Keratinocyte (primary cell): ENCODE data around the gene LRRN3. TPM values are rescaled to one million over a fixed set of nuclear protein-coding genes. Genes with fewer than 3 reads are reported as not detected.

Experiments
- DNase-seq: peaks from one replicate; pipeline ENCODE4 v3.0.0-alpha.2; 2011; ENCODE audit warnings: low read depth, missing footprints, low spot score
- FAIRE-seq: peaks from 2 replicates; lab custom pipeline; 2011; peaks lifted over from hg19 to GRCh38; lab: Jason Lieb, UNC
- H2AFZ ChIP-seq: 2 replicates; pipeline ENCODE4 v1.6.0; 2012; ENCODE audit warnings: low read length, control low read depth, inconsistent platforms; ENCODE audit not compliant: control insufficient read depth
- H3K27ac ChIP-seq: 2 replicates; pipeline ENCODE4 v1.5.1; 2011; ENCODE audit warnings: low read length; ENCODE audit not compliant: control insufficient read depth, insufficient read depth
- H3K27me3 ChIP-seq: 3 replicates; pipeline ENCODE4 v1.6.0; 2011; ENCODE audit warnings: low read length; ENCODE audit not compliant: control insufficient read depth, insufficient read depth; ENCODE audit errors: extremely low read depth
- H3K36me3 ChIP-seq, 2 experiments: 2 replicates in 1 of 2; 3 replicates in 1 of 2; pipeline ENCODE4 v1.5.1; 2011; ENCODE audit warnings: low read length in 2 of 2, mild to moderate bottlenecking in 1 of 2; ENCODE audit not compliant: control insufficient read depth in 2 of 2, insufficient read depth in 2 of 2; ENCODE audit errors: extremely low read depth in 1 of 2
- H3K4me1 ChIP-seq: 3 replicates; pipeline ENCODE4 v1.5.1; 2011; ENCODE audit warnings: low read length; ENCODE audit not compliant: control insufficient read depth, insufficient read depth; ENCODE audit errors: extremely low read depth
- H3K4me2 ChIP-seq: 3 replicates; pipeline ENCODE4 v1.6.0; 2011; ENCODE audit warnings: low read depth, low read length; ENCODE audit not compliant: control insufficient read depth, insufficient read depth; ENCODE audit errors: extremely low read depth
- H3K4me3 ChIP-seq, 3 experiments: fragments of 200-600 bp in 1 of 3; sonication (generic) in 1 of 3; 2 replicates in 2 of 3; 3 replicates in 1 of 3; pipeline ENCODE4 v1.5.1; 2011 to 2016; ENCODE audit warnings: low read length in 3 of 3, mild to moderate bottlenecking in 3 of 3, control low read depth in 2 of 3, inconsistent platforms in 1 of 3, low read depth in 1 of 3, mixed read lengths in 1 of 3, mixed run types in 1 of 3, moderate library complexity in 1 of 3; ENCODE audit not compliant: control insufficient read depth in 2 of 3, insufficient read depth in 2 of 3; ENCODE audit errors: extremely low read depth in 1 of 3
- H3K79me2 ChIP-seq: 2 replicates; pipeline ENCODE4 v1.6.0; 2012; ENCODE audit warnings: low read length; ENCODE audit not compliant: control insufficient read depth, insufficient read depth
- H3K9ac ChIP-seq: 3 replicates; pipeline ENCODE4 v1.6.0; 2011; ENCODE audit warnings: low read length; ENCODE audit not compliant: control insufficient read depth, insufficient read depth; ENCODE audit errors: extremely low read depth
- H3K9me1 ChIP-seq: 3 replicates; pipeline ENCODE4 v1.6.0; 2011; ENCODE audit warnings: low read length; ENCODE audit not compliant: control insufficient read depth, insufficient read depth; ENCODE audit errors: extremely low read depth
- H3K9me3 ChIP-seq: 2 replicates; pipeline ENCODE4 v1.5.1; 2012; ENCODE audit warnings: low read depth, low read length; ENCODE audit not compliant: control insufficient read depth
- H4K20me1 ChIP-seq: 3 replicates; pipeline ENCODE4 v1.6.0; 2011; ENCODE audit warnings: low read length; ENCODE audit not compliant: control insufficient read depth, insufficient read depth; ENCODE audit errors: extremely low read depth
- CTCF ChIP-seq, 3 experiments: IDR thresholded peaks in 1 of 3; conservative IDR thresholded peaks in 1 of 3; optimal IDR thresholded peaks in 1 of 3; 2 replicates in 2 of 3; 3 replicates in 1 of 3; pipeline versions ENCODE3 to v1.5.1; 2011; ENCODE audit warnings: low read length in 3 of 3, mild to moderate bottlenecking in 3 of 3, moderate library complexity in 2 of 3, control low read depth in 1 of 3, inconsistent platforms in 1 of 3; ENCODE audit not compliant: insufficient read depth in 2 of 3; ENCODE audit errors: extremely low read depth in 1 of 3
- EZH2 ChIP-seq: IDR thresholded peaks from one replicate; pipeline ENCODE4 v1.6.1; 2012; ENCODE audit warnings: inconsistent platforms, mild to moderate bottlenecking, low read length, moderate library complexity
- dilution Hi-C: fragments of 300-500 bp; cut with MboI; formaldehyde crosslinking; loops from one replicate; pipeline ENCODE4 v1.7.0; 2020; ENCODE audit warnings: low sequenced_read_pairs; ENCODE audit not compliant: extremely low pct_ligation_motif_present
- polyA plus RNA-seq, 5 experiments: library from polyadenylated mRNA; depleted of rRNA in 3 of 5; stranded (reverse) in 3 of 5; stranded (forward) in 1 of 5; unstranded in 1 of 5; fragments of >200 nt; gene quantifications; 1 replicate in 1 of 5; 2 replicates in 3 of 5; 3 replicates in 1 of 5; pipeline versions ENCODE4 v1.2.1 to v1.2.3, GENCODE V29; 2011 to 2012; ENCODE audit warnings: missing spikeins in 2 of 5, low read depth in 1 of 5, low replicate concordance in 1 of 5

LRRN3 gene
- polyA plus RNA-seq, 1 donor (not counting 4 experiments of a cell fraction or from before 2014, with no cell fraction given): not detected

GRCh38 chr7:111050875-111051416 is 40.0 kb upstream of the LRRN3 start:
- Histone ChIP-seq H3K4me1 (no peaks in the 10 kb centered on the region), H4K20me1 (no peaks in the 10 kb centered on the region), H3K9me3 (no peaks in the 10 kb centered on the region), H3K79me2 (no peaks in the 10 kb centered on the region), H3K4me2 (no peak overlapping the region), H3K4me3 (no peak overlapping the region), H3K9ac (no peak overlapping the region), H3K9me1 (no peaks in the 10 kb centered on the region), H3K27me3 (no peaks in the 10 kb centered on the region), H2AFZ (no peak overlapping the region), H3K27ac (no peak overlapping the region), H3K36me3 (no peaks in the 10 kb centered on the region)
- TF ChIP-seq CTCF (optimal IDR thresholded peaks at IDR 0.05 in 1 of 3, IDR thresholded peaks at IDR 0.05 in 1 of 3, conservative IDR thresholded peaks at IDR 0.05 in 1 of 3; ENCODE audit: extremely low read depth in 1 of 3, insufficient read depth in 2 of 3, low read length in 3 of 3) (no peak), EZH2 (no peak)
- no peak for FAIRE-seq
- dilution Hi-C loops: no loop called here
- DNase-seq: no peak

- dilution Hi-C loops: no loop called here
- H3K9me3 ChIP-seq: no peaks in the 10 kb centered on the region
- no peaks in the 10 kb centered on the region for H3K79me2 ChIP-seq
- no peaks in the 10 kb centered on the region for H3K36me3 ChIP-seq
- no peak for DNase-seq
- H2AFZ ChIP-seq: no peak overlapping the region
- no peaks in the 10 kb centered on the region for H4K20me1 ChIP-seq
- H3K4me2 ChIP-seq: no peak overlapping the region
- H3K27me3 ChIP-seq: no peaks in the 10 kb centered on the region
- no peaks in the 10 kb centered on the region for H3K9me1 ChIP-seq
- TF ChIP-seq CTCF (optimal IDR thresholded peaks at IDR 0.05 in 1 of 3, IDR thresholded peaks at IDR 0.05 in 1 of 3, conservative IDR thresholded peaks at IDR 0.05 in 1 of 3; ENCODE audit: extremely low read depth in 1 of 3, insufficient read depth in 2 of 3, low read length in 3 of 3) (no peak), EZH2 (no peak)
- H3K4me3 ChIP-seq: no peak overlapping the region
- H3K9ac ChIP-seq: no peak overlapping the region
- no peak for FAIRE-seq
- H3K27ac ChIP-seq: no peak overlapping the region
- no peaks in the 10 kb centered on the region for H3K4me1 ChIP-seq
Measured at GRCh38 chr7:111051832-111052231, 39.1 kb upstream of the LRRN3 start.
